ENCODE data around the gene MLIP. TPM values are rescaled to one million over a fixed set of nuclear protein-coding genes. Genes with fewer than 3 reads are reported as not detected.

MLIP gene
- total and polyA plus RNA-seq, 2 of the 13 experiments (the other 11 are each of a cell fraction or from before 2014, with no cell fraction given) = 0.08 to 0.33 TPM

- TF ChIP-seq ZNF605 (CRISPR knock-in tag; IDR thresholded peaks at IDR 0.05) = no peak
- no peak for TF ChIP-seq BRCA1 (CRISPR knock-in tag; IDR thresholded peaks at IDR 0.05)
- TF ChIP-seq ZNF513 (CRISPR knock-in tag; conservative IDR thresholded peaks at IDR 0.05) = no peak
- no peak for TF ChIP-seq ZNF713 (CRISPR knock-in tag; IDR thresholded peaks at IDR 0.05)
- no peak for TF ChIP-seq ZNF138 (CRISPR knock-in tag; IDR thresholded peaks at IDR 0.05; ENCODE audit: low read depth)
- 0 out of 2 replicates have a peak, but pooled peaks have one; percentile 30 for TF ChIP-seq HNF1B (CRISPR knock-in tag; IDR thresholded peaks at IDR 0.05)
- TF ChIP-seq ZNF672 (CRISPR knock-in tag; IDR thresholded peaks at IDR 0.05) = no peak
- TF ChIP-seq ZNF850 (CRISPR knock-in tag; conservative IDR thresholded peaks at IDR 0.05) = no peak
- no peak for TF ChIP-seq GABPA (IDR thresholded peaks at IDR 0.05; ENCODE audit: low read depth, low read length)
- 0 out of 2 replicates have a peak, but pooled peaks have one; percentile 20 for TF ChIP-seq GABPA (CRISPR knock-in tag; IDR thresholded peaks at IDR 0.05; ENCODE audit: low read depth)
- 0 out of 2 replicates have a peak, but pooled peaks have one; percentile 57 for TF ChIP-seq MAFG (CRISPR knock-in tag; IDR thresholded peaks at IDR 0.05)
- TF ChIP-seq ZC3H13 (CRISPR knock-in tag; IDR thresholded peaks at IDR 0.05) = no peak
- TF ChIP-seq ZNF761 (CRISPR knock-in tag; conservative IDR thresholded peaks at IDR 0.05) = no peak
- no peak for TF ChIP-seq SP5 (CRISPR knock-in tag; IDR thresholded peaks at IDR 0.05; ENCODE audit: borderline replicate concordance, low read depth)
- no peak for TF ChIP-seq DMAP1 (CRISPR knock-in tag; IDR thresholded peaks at IDR 0.05)
- TF ChIP-seq ZNF12 (CRISPR knock-in tag; IDR thresholded peaks at IDR 0.05) = no peak
- no peak for TF ChIP-seq NAIF1 (CRISPR knock-in tag; IDR thresholded peaks at IDR 0.05; ENCODE audit: borderline replicate concordance)
- no peak for TF ChIP-seq RORA (CRISPR knock-in tag; IDR thresholded peaks at IDR 0.05)
- TF ChIP-seq MAFK (conservative IDR thresholded peaks at IDR 0.05 in 1 of 2, IDR thresholded peaks at IDR 0.05 in 1 of 2; ENCODE audit: low read length in 2 of 2) = peak; percentile 17 to 21; a peak in 1 of 4 replicates
- no peak for TF ChIP-seq SP140L (CRISPR knock-in tag; IDR thresholded peaks at IDR 0.05; ENCODE audit: borderline replicate concordance)
Observed at GRCh38 chr6:54307439-54307910, 196.2 kb downstream of the MLIP start (continued).
